ENCODE measurements around the gene ZFAND6.

DNA sequence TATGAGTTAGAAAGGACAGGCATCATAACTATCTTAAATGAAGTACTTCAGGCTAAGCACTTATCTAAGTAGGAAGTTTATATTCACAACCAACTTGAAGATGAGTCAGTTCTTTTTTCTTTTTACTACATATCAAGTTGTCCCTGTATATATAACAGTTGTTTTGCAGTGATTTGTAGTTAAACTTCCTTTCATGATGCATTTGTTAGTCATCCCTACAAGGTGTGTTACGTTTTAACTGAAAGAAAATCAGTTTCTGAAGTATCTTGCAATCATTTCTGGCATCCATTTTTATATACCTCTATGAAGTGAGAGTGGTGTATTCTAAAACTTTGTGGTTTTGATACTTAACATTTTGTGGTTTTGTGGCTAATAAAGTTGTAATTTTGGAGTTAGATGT, 46.1 kb downstream of the ZFAND6 start:
- TF ChIP-seq POLR2A (IDR thresholded peaks at IDR 0.05; ENCODE audit: low read depth, low read length) (no peak), TAF1 (IDR thresholded peaks at IDR 0.05; ENCODE audit: borderline replicate concordance, low read depth, low read length) (no peak), POLR2AphosphoS5 (IDR thresholded peaks at IDR 0.05; ENCODE audit: low read depth, low read length) (no peak)

Measured in GM12892 (cell line).